HEK293T (cell line): ENCODE data around the gene BRMS1.

Experiments
- CTCF ChIA-PET: fragments of 350-600 bp; formaldehyde crosslinking; extraction: SDS; loops from one replicate; lab custom pipeline; 2021; ENCODE audit warnings: antibody characterized with exemption, inconsistent platforms; lab: Yijun Ruan, JAX
- POLR2A ChIA-PET: fragments of 350-600 bp; formaldehyde crosslinking; extraction: SDS; loops from one replicate; lab custom pipeline; 2020; ENCODE audit warnings: antibody characterized with exemption, inconsistent platforms; lab: Yijun Ruan, JAX
- DNase-seq: peaks from one replicate; pipeline ENCODE4 v3.0.0; 2012; ENCODE audit warnings: mixed read lengths; ENCODE audit errors: extremely low spot score
- ARNT ChIP-seq: fragments of 450-650 bp; IDR thresholded peaks from 2 replicates; pipeline ENCODE4 v1.6.1; 2017; ENCODE audit warnings: mild to moderate bottlenecking
- BHLHE40 ChIP-seq: fragments of 450-650 bp; IDR thresholded peaks from 2 replicates; pipeline ENCODE4 v1.6.1; 2016; ENCODE audit warnings: mild to moderate bottlenecking, moderate library complexity, borderline replicate concordance
- CTBP1 ChIP-seq: fragments of 450-650 bp; IDR thresholded peaks from 2 replicates; pipeline ENCODE4 v1.6.1; 2016; ENCODE audit warnings: borderline replicate concordance
- ELF4 ChIP-seq: fragments of 450-650 bp; IDR thresholded peaks from 2 replicates; pipeline ENCODE4 v1.6.1; 2017; ENCODE audit warnings: antibody characterized with exemption
- FOXA1 ChIP-seq: fragments of 450-650 bp; IDR thresholded peaks from 2 replicates; pipeline ENCODE4 v1.6.1; 2016; ENCODE audit warnings: mild to moderate bottlenecking
- FOXK2 ChIP-seq: fragments of 450-650 bp; IDR thresholded peaks from 2 replicates; pipeline ENCODE4 v1.6.1; 2016; ENCODE audit warnings: mild to moderate bottlenecking
- FOXM1 ChIP-seq: fragments of 450-650 bp; IDR thresholded peaks from 2 replicates; pipeline ENCODE4 v1.6.1; 2017; ENCODE audit warnings: mild to moderate bottlenecking, borderline replicate concordance
- HDGF ChIP-seq: fragments of 450-650 bp; IDR thresholded peaks from 2 replicates; pipeline ENCODE4 v1.6.1; 2017; ENCODE audit warnings: antibody characterized with exemption, borderline replicate concordance
- L3MBTL2 ChIP-seq: fragments of 450-650 bp; conservative IDR thresholded peaks from 2 replicates; pipeline ENCODE4 v1.6.1; 2016; ENCODE audit warnings: mild to moderate bottlenecking
- NFRKB ChIP-seq: fragments of 450-650 bp; IDR thresholded peaks from 2 replicates; pipeline ENCODE4 v1.6.1; 2016; ENCODE audit warnings: mild to moderate bottlenecking, moderate library complexity
- PKNOX1 ChIP-seq: fragments of 450-650 bp; IDR thresholded peaks from 2 replicates; pipeline ENCODE4 v1.6.1; 2016
- TARDBP ChIP-seq: fragments of 450-650 bp; IDR thresholded peaks from 2 replicates; pipeline ENCODE4 v1.6.1; 2016
- ZNF384 ChIP-seq: fragments of 450-650 bp; IDR thresholded peaks from 2 replicates; pipeline ENCODE4 v1.6.1; 2016

BRMS1 gene

GRCh38 chr11:66287889-66288670, 56.8 kb downstream of the BRMS1 start:
- no peak for DNase-seq
- TF ChIP-seq HDGF (no peak), BHLHE40 (no peak), L3MBTL2 (no peak), ARNT (no peak), PKNOX1 (no peak), FOXM1 (no peak), NFRKB (no peak), CTBP1 (no peak), FOXK2 (no peak), TARDBP (no peak), ZNF384 (no peak), FOXA1 (no peak), ELF4 (no peak)
- ChIA-PET CTCF (interaction anchor here (1.2 to 2.6 kb wide), 3 partner anchors 23 to 34 kb away, joined by 4 to 11 read pairs (median 5); no protein-coding TSS in a partner anchor), POLR2A (interaction anchor here (1.1 to 4.3 kb wide), 13 partner anchors 12 to 1176 kb away, joined by 4 to 36 read pairs (median 8); partner anchors contain the start of gene RAB1B)
